GM19467 (cell line): ENCODE measurements around the gene CD1B.
A peak's percentile ranks its signal among the peaks of the same experiment; 100 is the strongest.
"Not testable (repeated sequence)": the region's sequence is repeated elsewhere in the genome, so short reads cannot be mapped to it uniquely, and the experiment has no call there.

ENCODE experiments used
- ATAC-seq: cut with Tn5 transposase; IDR thresholded peaks from one replicate; pipeline ENCODE4 v1.9.1; 2021; ENCODE audit warnings: mild to moderate bottlenecking, moderate library complexity; ENCODE audit not compliant: unreplicated experiment

The CD1B gene

GRCh38 chr1:158329300-158329699 lies 2.0 kb downstream of the CD1B start:
- no peak for ATAC-seq

- no peak for ATAC-seq
Observed at GRCh38 chr1:158328426-158328825, 2.9 kb downstream of the CD1B start.

- ATAC-seq: no peak
Observed at GRCh38 chr1:158327481-158327880, 3.9 kb downstream of the CD1B start.

GRCh38 chr1:158324395-158324794 lies 6.9 kb downstream of the CD1B start:
- ATAC-seq: no peak

GRCh38 chr1:158323866-158324265 lies 7.5 kb downstream of the CD1B start:
- ATAC-seq: no peak

- ATAC-seq: no peak
Observed at GRCh38 chr1:158311066-158311465, 20.3 kb downstream of the CD1B start.

- no peak for ATAC-seq
Observed at GRCh38 chr1:158310623-158311022, 20.7 kb downstream of the CD1B start.

GRCh38 chr1:158295791-158296190 lies 35.5 kb downstream of the CD1B start:
- no peak for ATAC-seq

- ATAC-seq: no peak
Observed at GRCh38 chr1:158290321-158290844, 40.9 kb downstream of the CD1B start.

- no peak for ATAC-seq
Observed at GRCh38 chr1:158289811-158290210, 41.5 kb downstream of the CD1B start, which contains the start of gene CD1C. Gene CD1C, plus strand, starts transcription at chr1:158289923. Its CDS starts 142 bp downstream, at chr1:158290065.

GRCh38 chr1:158286941-158287346 lies 44.4 kb downstream of the CD1B start:
- no peak for ATAC-seq

- no peak for ATAC-seq
Observed at GRCh38 chr1:158286487-158286886, 44.8 kb downstream of the CD1B start.

- ATAC-seq: peak; percentile 69
Observed at GRCh38 chr1:158285756-158286241, 45.5 kb downstream of the CD1B start.

- ATAC-seq: peak; percentile 32
Observed at GRCh38 chr1:158283965-158284364, 47.4 kb downstream of the CD1B start.

- ATAC-seq: not testable (repeated sequence)
Observed at GRCh38 chr1:158282421-158282820, 48.9 kb downstream of the CD1B start.
